K562 (cell line): ENCODE results near the gene DIP2C. TPM values are rescaled to one million over a fixed set of nuclear protein-coding genes. Genes with fewer than 3 reads are reported as not detected.

Experiments used
- ATAC-seq: fragments of 200-7000 bp; cut with Tn5 transposase; 3 replicates; pipeline ENCODE4 v1.9.1; 2020; ENCODE audit warnings: moderate library complexity
- BruUV-seq: library from RNA; stranded (reverse); fragments of 400-500 nt; replicated peaks from 2 replicates; lab custom pipeline; 2021; lab: Mats Ljungman, UMichigan
- CTCF ChIA-PET: fragments of 300-600 bp; formaldehyde crosslinking; extraction: SDS; loops from one replicate; lab custom pipeline; 2021; ENCODE audit warnings: low intra/inter-chr PET ratio; lab: Yijun Ruan, JAX
- POLR2A ChIA-PET: fragments of 300-600, 350-650 bp; sonication (Branson Sonifier 250); formaldehyde crosslinking; extraction: SDS; loops from one replicate; lab custom pipeline; 2021; ENCODE audit warnings: antibody characterized with exemption, inconsistent platforms; lab: Yijun Ruan, JAX
- DNase-seq, 4 experiments: peaks; one replicate each; pipeline versions ENCODE4 v3.0.0 to v3.0.0-alpha.2; 2011 to 2018; ENCODE audit warnings: low spot score in 3 of 4, mixed read lengths in 3 of 4; ENCODE audit errors: extremely low read depth in 1 of 4
- FAIRE-seq: peaks from 2 replicates; lab custom pipeline; 2011; peaks lifted over from hg19 to GRCh38; lab: Jason Lieb, UNC
- H2AFZ ChIP-seq: 2 replicates; pipeline ENCODE4 v1.6.0; 2011; ENCODE audit warnings: low read depth, low read length, control low read depth, inconsistent platforms
- H3K27ac ChIP-seq: fragments of 200-600 bp; 3 replicates; pipeline ENCODE4 v1.8.0; 2011; ENCODE audit warnings: low read depth, mild to moderate bottlenecking, control low read depth, inconsistent platforms, low read length, moderate library complexity, mixed read lengths; ENCODE audit errors: extremely low read depth
- H3K27me3 ChIP-seq, 2 experiments: fragments of 300-600 bp in 1 of 2; 2 replicates in 1 of 2; 3 replicates in 1 of 2; pipeline versions ENCODE4 v1.6.0 to v1.8.0; 2011; ENCODE audit warnings: inconsistent platforms in 2 of 2, low read length in 2 of 2, mild to moderate bottlenecking in 1 of 2, mixed read lengths in 1 of 2, moderate library complexity in 1 of 2; ENCODE audit not compliant: control insufficient read depth in 2 of 2, insufficient read depth in 2 of 2
- H3K36me3 ChIP-seq: fragments of 300-600 bp; 3 replicates; pipeline ENCODE4 v1.8.0; 2011; ENCODE audit warnings: mild to moderate bottlenecking, low read length, inconsistent platforms; ENCODE audit not compliant: control insufficient read depth, insufficient read depth
- H3K4me1 ChIP-seq, 2 experiments: fragments of 200-600 bp in 1 of 2; replicated peaks in 1 of 2; 2 replicates in 1 of 2; 3 replicates in 1 of 2; pipeline versions ENCODE4 v1.5.1 to v1.8.0; 2011; ENCODE audit warnings: inconsistent platforms in 2 of 2, low read length in 2 of 2, mild to moderate bottlenecking in 1 of 2, mixed read lengths in 1 of 2, moderate library complexity in 1 of 2; ENCODE audit not compliant: control insufficient read depth in 2 of 2, insufficient read depth in 2 of 2
- H3K4me2 ChIP-seq: 2 replicates; pipeline ENCODE4 v1.6.1; 2011; ENCODE audit warnings: low read length, control low read depth, inconsistent platforms, mixed read lengths; ENCODE audit not compliant: insufficient read depth
- H3K4me3 ChIP-seq: fragments of 200-600 bp; sonication (generic), shearing (Covaris generic); 2 replicates; pipeline ENCODE4 v1.5.1; 2016; ENCODE audit warnings: control low read depth, inconsistent platforms
- H3K79me2 ChIP-seq: fragments of 200-600 bp; 3 replicates; pipeline ENCODE4 v1.8.0; 2011; ENCODE audit warnings: low read length, inconsistent platforms; ENCODE audit not compliant: control insufficient read depth, insufficient read depth
- H3K9ac ChIP-seq, 2 experiments: 2 replicates each; pipeline versions ENCODE4 v1.6.0 to v1.6.1; 2011; ENCODE audit warnings: low read depth in 2 of 2, low read length in 2 of 2, control low read depth in 1 of 2, inconsistent platforms in 1 of 2, mild to moderate bottlenecking in 1 of 2, mixed read lengths in 1 of 2; ENCODE audit not compliant: insufficient read depth in 1 of 2
- H3K9me1 ChIP-seq: one replicate; pipeline ENCODE4 v1.6.0; 2011; ENCODE audit warnings: inconsistent platforms, mild to moderate bottlenecking, low read length, moderate library complexity; ENCODE audit not compliant: control insufficient read depth, insufficient read depth
- H3K9me3 ChIP-seq: replicated peaks from 2 replicates; pipeline ENCODE4 v1.5.1; 2011; ENCODE audit warnings: low read depth, low read length, inconsistent platforms; ENCODE audit not compliant: control insufficient read depth, insufficient read depth
- H4K20me1 ChIP-seq: replicated peaks from 2 replicates; pipeline ENCODE4 v1.6.1; 2011; ENCODE audit warnings: low read length, inconsistent platforms, mixed read lengths; ENCODE audit not compliant: control insufficient read depth, insufficient read depth
- CBFA2T3 ChIP-seq: fragments of 450-650 bp; IDR thresholded peaks from 2 replicates; pipeline ENCODE4 v1.6.1; 2017
- IRF2 ChIP-seq: sonication (generic); formaldehyde crosslinking; IDR thresholded peaks from 2 replicates; pipeline ENCODE4 v1.8.1; 2022; ENCODE audit warnings: mild to moderate bottlenecking, missing genetic modification reagents
- RBM14 ChIP-seq: fragments of 200-400 bp; formaldehyde crosslinking; IDR thresholded peaks from 2 replicates; pipeline ENCODE4 v1.6.1; 2018; ENCODE audit warnings: low read depth, mild to moderate bottlenecking, low read length, moderate library complexity, borderline replicate concordance; ENCODE audit not compliant: insufficient read depth
- SMAD1 ChIP-seq: fragments of 150-350 bp; IDR thresholded peaks from 2 replicates; pipeline ENCODE4 v1.6.1; 2014; ENCODE audit warnings: low read length, low read depth; ENCODE audit not compliant: partially characterized antibody
- ZKSCAN3 ChIP-seq: fragments of 250-450 bp; sonication (Bioruptor Pico); IDR thresholded peaks from 2 replicates; pipeline ENCODE4 v1.4.0; 2020
- ZNF174 ChIP-seq: fragments of 250-450 bp; sonication (Bioruptor Pico); IDR thresholded peaks from 2 replicates; pipeline ENCODE4 v1.4.0; 2020; ENCODE audit warnings: mild to moderate bottlenecking
- ZNF282 ChIP-seq: sonication (generic); formaldehyde crosslinking; IDR thresholded peaks from 2 replicates; pipeline ENCODE4 v1.8.1; 2023; ENCODE audit warnings: missing genetic modification reagents
- ZNF778 ChIP-seq: fragments of 450-650 bp; formaldehyde crosslinking; IDR thresholded peaks from 2 replicates; pipeline ENCODE4 v1.4.0; 2020; ENCODE audit warnings: mild to moderate bottlenecking, moderate library complexity
- ZNF780A ChIP-seq: fragments of 250-450 bp; sonication (Bioruptor Pico); IDR thresholded peaks from 2 replicates; pipeline ENCODE4 v1.5.0; 2021; ENCODE audit warnings: mild to moderate bottlenecking
- WGBS: fragments of 100-300 bp; shearing (Covaris generic); methylation state at CpG from one replicate; pipeline ENCODE4 v1.1.6; 2016; ENCODE audit warnings: low coverage, mixed read lengths; ENCODE audit not compliant: insufficient coverage; ENCODE audit errors: missing lambda C conversion rate; 5-methylcytosine and 5-hydroxymethylcytosine counted together
- in situ Hi-C: fragments of 300-500 bp; cut with MboI; formaldehyde crosslinking; loops from 4 replicates; pipeline ENCODE4 v1.15.0; 2018; ENCODE audit warnings: inconsistent platforms, mixed read lengths
- intact Hi-C: fragments of 100-400 bp; cut with micrococcal nuclease; formaldehyde crosslinking; loops from 2 replicates; pipeline ENCODE4 v1.14.2; 2022
- polyA plus RNA-seq, 8 experiments: library from polyadenylated mRNA; depleted of rRNA in 4 of 8; stranded (reverse) in 5 of 8; unstranded in 3 of 8; fragments of >200 nt; fragmentation: Nextera tagmentation in 2 of 8; fragmentation: Illumina TruSeq in 1 of 8; extraction: Ambion mirVana in 2 of 8; extraction: Trizol in 1 of 8; gene quantifications; 2 replicates each; pipeline versions ENCODE4 v1.2.1 to v1.2.3, GENCODE V29; 2011 to 2014; ENCODE audit warnings: inconsistent platforms in 1 of 8, missing spikeins in 1 of 8
- total RNA-seq, 7 experiments: library from RNA; depleted of rRNA in 6 of 7; stranded (reverse); fragments of >200 nt in 6 of 7; fragmentation: Illumina TruSeq in 2 of 7; extraction: Trizol in 2 of 7; gene quantifications; 2 replicates each; pipeline versions ENCODE4 v1.2.1 to v1.2.3, GENCODE V29; 2011 to 2021; ENCODE audit warnings: low replicate concordance in 1 of 7
- TF ChIP-seq, protein P1 (sequence below): fragments of 250-450 bp; sonication (Bioruptor Pico); IDR thresholded peaks from 2 replicates; pipeline ENCODE4 v1.8.0; 2021; ENCODE audit warnings: moderate library complexity, mild to moderate bottlenecking, inconsistent platforms
- TF ChIP-seq, protein P2 (sequence below): sonication (generic); formaldehyde crosslinking; IDR thresholded peaks from 2 replicates; pipeline ENCODE4 v1.8.0; 2023; ENCODE audit warnings: mild to moderate bottlenecking, missing genetic modification reagents
- TF ChIP-seq, protein P3 (sequence below), 2 experiments: fragments of 450-650 bp; IDR thresholded peaks; 2 replicates each; pipeline ENCODE4 v1.6.1; 2016

DIP2C gene
- total and polyA plus RNA-seq, 9 of the 15 experiments (the other 6 are each of a cell fraction or from before 2014, with no cell fraction given): 0.01 TPM; not detected in 8

DNA sequence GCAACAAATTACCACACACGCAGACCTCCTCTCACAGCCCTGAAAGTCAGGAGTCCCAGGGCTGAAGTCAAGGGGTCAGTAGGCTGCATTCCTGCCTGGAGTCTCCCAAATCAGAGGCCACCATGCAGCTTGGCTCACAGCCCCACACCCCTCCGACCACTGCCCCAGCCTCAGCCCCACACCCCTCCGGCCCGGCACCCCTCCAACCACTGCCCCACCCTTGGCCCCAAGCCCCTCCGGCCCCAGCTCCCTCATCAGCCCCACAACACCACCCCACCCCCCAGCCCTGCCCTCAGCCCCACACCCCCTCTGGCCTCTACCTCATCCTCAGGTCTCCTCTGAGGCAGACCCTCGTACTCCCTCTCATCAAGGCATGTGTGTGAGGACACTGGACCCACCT lies 85.7 kb downstream of the DIP2C start:
- intact Hi-C loops: no loop called here
- in situ Hi-C loops: no loop called here
- TF ChIP-seq SMAD1 (no peak), RBM14 (no peak)

DNA sequence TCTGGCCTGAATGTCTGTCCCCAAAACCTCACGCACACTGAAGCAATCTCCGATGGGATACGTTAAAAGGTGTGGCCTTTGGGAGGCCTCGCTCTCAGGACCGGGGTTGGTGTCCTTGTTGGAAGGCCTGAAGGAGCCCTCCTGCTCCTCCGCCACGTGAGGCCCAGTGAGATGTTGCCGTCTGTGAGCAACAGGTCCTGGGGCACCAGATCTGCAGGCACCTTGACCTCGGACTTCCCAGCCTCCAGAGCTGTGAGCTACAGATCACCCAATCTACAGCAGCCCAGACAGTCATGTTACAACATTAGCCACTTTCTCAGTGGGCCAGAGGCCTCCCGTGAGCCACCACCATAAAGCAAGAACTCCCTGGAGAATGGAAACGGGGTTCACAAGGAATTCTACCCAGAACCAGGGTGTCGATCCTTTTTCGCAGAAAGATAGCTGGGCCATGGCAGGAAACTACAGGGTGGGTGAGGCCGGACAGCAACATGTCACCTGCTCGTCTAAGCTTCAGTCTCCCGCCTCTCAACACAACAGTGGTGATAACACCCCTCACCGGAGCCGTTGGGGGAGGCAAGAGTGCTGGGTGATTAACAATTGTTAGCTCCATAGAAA lies 87.0 kb downstream of the DIP2C start:
- no peaks in the 10 kb centered on the region for H3K9me1 ChIP-seq
- H4K20me1 ChIP-seq: no peaks in the 10 kb centered on the region
- H3K4me2 ChIP-seq: no peak overlapping the region
- DNase-seq: no peak
- no peak for FAIRE-seq
- H3K27me3 ChIP-seq: peaks cover 47 to 68% of the 10 kb centered on the region in 2 experiments; a peak in 4 of 5 replicates
- no peak overlapping the region for H3K4me3 ChIP-seq
- no peaks in the 10 kb centered on the region for H3K36me3 ChIP-seq
- no peak overlapping the region for H3K27ac ChIP-seq
- CTCF ChIA-PET: no interaction called here
- ATAC-seq: no peak
- H3K9ac ChIP-seq: no peak overlapping the region
- WGBS: 2% methylated on average over 18 of the region's 18 CpGs
- no peaks in the 10 kb centered on the region for H3K79me2 ChIP-seq
- intact Hi-C loops (no loop called here), in situ Hi-C loops (no loop called here)
- POLR2A ChIA-PET: interaction anchor here (0.8 kb wide), 1 partner anchor 9 kb away, joined by 4 read pairs; no protein-coding TSS in a partner anchor
- TF ChIP-seq ZNF780A (CRISPR knock-in tag) (no peak), ZNF174 (CRISPR knock-in tag) (no peak), ZNF282 (CRISPR knock-in tag) (no peak), ZNF778 (CRISPR knock-in tag) (no peak), IRF2 (CRISPR knock-in tag) (no peak), ZKSCAN3 (CRISPR knock-in tag) (no peak), CBFA2T3 (no peak)
- TF ChIP-seq, protein P1, sequence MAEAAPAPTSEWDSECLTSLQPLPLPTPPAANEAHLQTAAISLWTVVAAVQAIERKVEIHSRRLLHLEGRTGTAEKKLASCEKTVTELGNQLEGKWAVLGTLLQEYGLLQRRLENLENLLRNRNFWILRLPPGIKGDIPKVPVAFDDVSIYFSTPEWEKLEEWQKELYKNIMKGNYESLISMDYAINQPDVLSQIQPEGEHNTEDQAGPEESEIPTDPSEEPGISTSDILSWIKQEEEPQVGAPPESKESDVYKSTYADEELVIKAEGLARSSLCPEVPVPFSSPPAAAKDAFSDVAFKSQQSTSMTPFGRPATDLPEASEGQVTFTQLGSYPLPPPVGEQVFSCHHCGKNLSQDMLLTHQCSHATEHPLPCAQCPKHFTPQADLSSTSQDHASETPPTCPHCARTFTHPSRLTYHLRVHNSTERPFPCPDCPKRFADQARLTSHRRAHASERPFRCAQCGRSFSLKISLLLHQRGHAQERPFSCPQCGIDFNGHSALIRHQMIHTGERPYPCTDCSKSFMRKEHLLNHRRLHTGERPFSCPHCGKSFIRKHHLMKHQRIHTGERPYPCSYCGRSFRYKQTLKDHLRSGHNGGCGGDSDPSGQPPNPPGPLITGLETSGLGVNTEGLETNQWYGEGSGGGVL (CRISPR knock-in tag): no peak
- TF ChIP-seq, protein P2, sequence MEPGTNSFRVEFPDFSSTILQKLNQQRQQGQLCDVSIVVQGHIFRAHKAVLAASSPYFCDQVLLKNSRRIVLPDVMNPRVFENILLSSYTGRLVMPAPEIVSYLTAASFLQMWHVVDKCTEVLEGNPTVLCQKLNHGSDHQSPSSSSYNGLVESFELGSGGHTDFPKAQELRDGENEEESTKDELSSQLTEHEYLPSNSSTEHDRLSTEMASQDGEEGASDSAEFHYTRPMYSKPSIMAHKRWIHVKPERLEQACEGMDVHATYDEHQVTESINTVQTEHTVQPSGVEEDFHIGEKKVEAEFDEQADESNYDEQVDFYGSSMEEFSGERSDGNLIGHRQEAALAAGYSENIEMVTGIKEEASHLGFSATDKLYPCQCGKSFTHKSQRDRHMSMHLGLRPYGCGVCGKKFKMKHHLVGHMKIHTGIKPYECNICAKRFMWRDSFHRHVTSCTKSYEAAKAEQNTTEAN (CRISPR knock-in tag): no peak
- TF ChIP-seq, protein P3, sequence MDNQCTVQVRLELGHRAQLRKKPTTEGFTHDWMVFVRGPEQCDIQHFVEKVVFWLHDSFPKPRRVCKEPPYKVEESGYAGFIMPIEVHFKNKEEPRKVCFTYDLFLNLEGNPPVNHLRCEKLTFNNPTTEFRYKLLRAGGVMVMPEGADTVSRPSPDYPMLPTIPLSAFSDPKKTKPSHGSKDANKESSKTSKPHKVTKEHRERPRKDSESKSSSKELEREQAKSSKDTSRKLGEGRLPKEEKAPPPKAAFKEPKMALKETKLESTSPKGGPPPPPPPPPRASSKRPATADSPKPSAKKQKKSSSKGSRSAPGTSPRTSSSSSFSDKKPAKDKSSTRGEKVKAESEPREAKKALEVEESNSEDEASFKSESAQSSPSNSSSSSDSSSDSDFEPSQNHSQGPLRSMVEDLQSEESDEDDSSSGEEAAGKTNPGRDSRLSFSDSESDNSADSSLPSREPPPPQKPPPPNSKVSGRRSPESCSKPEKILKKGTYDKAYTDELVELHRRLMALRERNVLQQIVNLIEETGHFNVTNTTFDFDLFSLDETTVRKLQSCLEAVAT (IDR thresholded peaks at IDR 0.05): no peak
- no peaks in the 10 kb centered on the region for H3K4me1 ChIP-seq
- no peak overlapping the region for H2AFZ ChIP-seq
- no peaks in the 10 kb centered on the region for H3K9me3 ChIP-seq
- no TSS peak for BruUV-seq

More for the DNA sequence above, 85.7 kb downstream of the DIP2C start:
- H3K9me3 ChIP-seq: no peaks in the 10 kb centered on the region
- no TSS peak for BruUV-seq
- no peaks in the 10 kb centered on the region for H3K79me2 ChIP-seq
- CTCF ChIA-PET: no interaction called here
- no peaks in the 10 kb centered on the region for H3K9me1 ChIP-seq
- H3K36me3 ChIP-seq: no peaks in the 10 kb centered on the region
- H3K4me1 ChIP-seq: no peaks in the 10 kb centered on the region
- DNase-seq (no peak), FAIRE-seq (no peak), ATAC-seq (no peak)
- no peak overlapping the region for H3K4me3 ChIP-seq
- peaks cover 44 to 58% of the 10 kb centered on the region in 2 experiments; a peak in 4 of 5 replicates for H3K27me3 ChIP-seq
- POLR2A ChIA-PET: no interaction called here
- no peaks in the 10 kb centered on the region for H4K20me1 ChIP-seq
- H2AFZ ChIP-seq: no peak overlapping the region
- WGBS: 0% methylated on average over 5 of the region's 6 CpGs
- H3K27ac ChIP-seq: no peak overlapping the region
- no peak overlapping the region for H3K9ac ChIP-seq
- H3K4me2 ChIP-seq: no peak overlapping the region
